GM12878 (cell line): Measurements from ENCODE around the gene SNRK. TPM values are rescaled to one million over a fixed set of nuclear protein-coding genes. Genes with fewer than 3 reads are reported as not detected.

Experiments used
- ATAC-seq: fragments of 200-7000 bp; cut with Tn5 transposase; 3 replicates; pipeline ENCODE4 v1.9.1; 2020; ENCODE audit warnings: mild to moderate bottlenecking, moderate library complexity
- BruUV-seq: library from RNA; stranded (reverse); fragments of 400-500 nt; replicated peaks from 2 replicates; lab custom pipeline; 2021; lab: Mats Ljungman, UMichigan
- CTCF ChIA-PET: fragments of 300-600 bp; sonication (Branson Sonifier 250); formaldehyde crosslinking; extraction: SDS; loops from one replicate; lab custom pipeline; 2021; ENCODE audit warnings: inconsistent platforms; lab: Yijun Ruan, JAX
- POLR2A ChIA-PET: fragments of 350-600 bp; formaldehyde crosslinking; extraction: SDS; loops from one replicate; lab custom pipeline; 2021; ENCODE audit warnings: inconsistent platforms; lab: Charles Lee
- RAD21 ChIA-PET: fragments of 300-600 bp; sonication (Branson Sonifier 250); formaldehyde crosslinking; loops from one replicate; lab custom pipeline; 2023; ENCODE audit warnings: antibody characterized with exemption; ENCODE audit not compliant: unreplicated experiment; lab: Charles Lee
- SMC1A ChIA-PET: fragments of 300-600 bp; sonication (Branson Sonifier 250); formaldehyde crosslinking; loops from one replicate; lab custom pipeline; 2023; ENCODE audit not compliant: unreplicated experiment, uncharacterized antibody; lab: Charles Lee
- DNase-seq: peaks from one replicate; pipeline ENCODE4 v3.0.0-alpha.2; 2011; ENCODE audit warnings: low read depth, low spot score
- FAIRE-seq: peaks from 3 replicates; lab custom pipeline; 2011; peaks lifted over from hg19 to GRCh38; lab: Jason Lieb, UNC
- H2AFZ ChIP-seq: 2 replicates; pipeline ENCODE4 v1.6.0; 2011; ENCODE audit warnings: low read depth, low read length, control low read depth; ENCODE audit not compliant: control insufficient read depth
- H3K27ac ChIP-seq: 2 replicates; pipeline ENCODE4 v1.5.1; 2011; ENCODE audit warnings: control low read depth; ENCODE audit not compliant: control insufficient read depth, insufficient read depth
- H3K27me3 ChIP-seq, 2 experiments: replicated peaks in 1 of 2; 2 replicates each; pipeline versions ENCODE4 v1.6.0 to v1.6.1; 2011; ENCODE audit warnings: low read length in 1 of 2; ENCODE audit not compliant: control insufficient read depth in 2 of 2, insufficient read depth in 2 of 2
- H3K36me3 ChIP-seq, 2 experiments: 2 replicates each; pipeline ENCODE4 v1.5.1; 2011; ENCODE audit warnings: low read length in 1 of 2; ENCODE audit not compliant: control insufficient read depth in 2 of 2, insufficient read depth in 2 of 2
- H3K4me1 ChIP-seq: 2 replicates; pipeline ENCODE4 v1.6.1; 2011; ENCODE audit warnings: mild to moderate bottlenecking, low read length, moderate library complexity, mixed read lengths; ENCODE audit not compliant: control insufficient read depth, insufficient read depth
- H3K4me2 ChIP-seq: 2 replicates; pipeline ENCODE4 v1.6.0; 2011; ENCODE audit warnings: control low read depth; ENCODE audit not compliant: control insufficient read depth, insufficient read depth
- H3K4me3 ChIP-seq: fragments of 200-600 bp; sonication (generic); 2 replicates; pipeline ENCODE4 v1.5.1; 2016
- H3K79me2 ChIP-seq: 2 replicates; pipeline ENCODE4 v1.6.0; 2011; ENCODE audit warnings: low read length; ENCODE audit not compliant: control insufficient read depth, insufficient read depth
- H3K9ac ChIP-seq: 2 replicates; pipeline ENCODE4 v1.8.0; 2011; ENCODE audit warnings: low read length, control low read depth, mixed read lengths; ENCODE audit not compliant: control insufficient read depth, insufficient read depth
- H3K9me3 ChIP-seq: replicated peaks from 3 replicates; pipeline ENCODE4 v1.5.1; 2011; ENCODE audit warnings: mild to moderate bottlenecking, low read length; ENCODE audit not compliant: control insufficient read depth, insufficient read depth
- H4K20me1 ChIP-seq: 2 replicates; pipeline ENCODE4 v1.6.0; 2011; ENCODE audit not compliant: control insufficient read depth, insufficient read depth
- BHLHE40 ChIP-seq, 2 experiments: fragments of 450-650 bp in 1 of 2; IDR thresholded peaks; 2 replicates each; pipeline ENCODE4 v1.6.1; 2011 to 2017; ENCODE audit warnings: low read depth in 2 of 2, borderline replicate concordance in 1 of 2, improper control_type of control experiment in 1 of 2, low read length in 1 of 2, mild to moderate bottlenecking in 1 of 2
- EED ChIP-seq: sonication (generic); IDR thresholded peaks from 2 replicates; pipeline ENCODE4 v1.6.1; 2016; ENCODE audit warnings: antibody characterized with exemption, low read depth
- IRF4 ChIP-seq: IDR thresholded peaks from 2 replicates; pipeline ENCODE4 v1.6.1; 2011; ENCODE audit warnings: low read depth, low read length
- MTA3 ChIP-seq: IDR thresholded peaks from 2 replicates; pipeline ENCODE4 v1.6.1; 2012; ENCODE audit warnings: low read length, inconsistent platforms, borderline replicate concordance
- NR2C1 ChIP-seq: fragments of 450-650 bp; IDR thresholded peaks from 2 replicates; pipeline ENCODE4 v1.6.1; 2017; ENCODE audit warnings: antibody characterized with exemption, mild to moderate bottlenecking, moderate library complexity
- SUZ12 ChIP-seq: fragments of 200-600 bp; sonication (generic); IDR thresholded peaks from one replicate; pipeline ENCODE4 v1.6.1; 2018; ENCODE audit warnings: antibody characterized with exemption, mild to moderate bottlenecking; ENCODE audit not compliant: unreplicated experiment
- ZNF384 ChIP-seq: IDR thresholded peaks from 2 replicates; pipeline ENCODE4 v1.6.1; 2012; ENCODE audit warnings: low read depth, mild to moderate bottlenecking, low read length, improper control_type of control experiment, borderline replicate concordance
- WGBS: methylation state at CpG from one replicate; pipeline ENCODE4 v1.1.6; 2016; ENCODE audit warnings: low lambda C conversion rate; ENCODE audit not compliant: insufficient replicate concordance, insufficient coverage; ENCODE audit errors: missing lambda C conversion rate; 5-methylcytosine and 5-hydroxymethylcytosine counted together
- in situ Hi-C: fragments of 300-500 bp; cut with MboI; formaldehyde crosslinking; loops from 9 replicates; pipeline ENCODE4 v1.14.3; 2018; ENCODE audit warnings: mixed read lengths
- intact Hi-C: fragments of 100-400 bp; cut with micrococcal nuclease; formaldehyde crosslinking; loops from one replicate; pipeline ENCODE4 v1.14.2; 2022; ENCODE audit not compliant: unreplicated experiment
- polyA plus RNA-seq, 11 experiments: library from polyadenylated mRNA; depleted of rRNA in 4 of 11; unstranded in 6 of 11; stranded (reverse) in 5 of 11; fragments of >200 nt; fragmentation: Nextera tagmentation in 4 of 11; fragmentation: Illumina TruSeq in 1 of 11; extraction: Ambion mirVana in 4 of 11; extraction: Trizol in 1 of 11; gene quantifications; 1 replicate in 1 of 11; 2 replicates in 10 of 11; pipeline versions ENCODE4 v1.2.1 to v1.2.3, GENCODE V29; 2011 to 2016; ENCODE audit warnings: inconsistent platforms in 2 of 11, missing spikeins in 2 of 11, low read depth in 1 of 11
- total RNA-seq, 4 experiments: library from RNA; depleted of rRNA in 3 of 4; stranded (reverse); fragments of >200 nt in 3 of 4; fragmentation: Illumina TruSeq in 1 of 4; extraction: Trizol in 1 of 4; gene quantifications; 2 replicates each; pipeline versions ENCODE4 v1.2.1 to v1.2.3, GENCODE V29; 2013 to 2021
- TF ChIP-seq, protein P1 (sequence below): fragments of 150-350 bp; IDR thresholded peaks from 2 replicates; pipeline ENCODE4 v1.6.1; 2014; ENCODE audit warnings: mild to moderate bottlenecking, low read depth, low read length
- TF ChIP-seq, protein P2 (sequence below): fragments of 450-650 bp; IDR thresholded peaks from 2 replicates; pipeline ENCODE4 v1.6.1; 2017; ENCODE audit warnings: mild to moderate bottlenecking, moderate library complexity
- TF ChIP-seq, protein P3 (sequence below): fragments of 450-650 bp; IDR thresholded peaks from 2 replicates; pipeline ENCODE4 v1.6.1; 2017; ENCODE audit warnings: antibody characterized with exemption, mild to moderate bottlenecking, moderate library complexity
- TF ChIP-seq, protein P4 (sequence below): IDR thresholded peaks from 2 replicates; pipeline ENCODE4 v1.6.1; 2011; ENCODE audit warnings: borderline replicate concordance, low read depth, mild to moderate bottlenecking, moderate library complexity, low read length; ENCODE audit not compliant: insufficient read depth, poor library complexity, severe bottlenecking

SNRK gene
- total and polyA plus RNA-seq, 10 of the 15 experiments (the other 5 are each of a cell fraction or from before 2014, with no cell fraction given), result 1.6 to 12.1 (median 7.6) TPM

DNA sequence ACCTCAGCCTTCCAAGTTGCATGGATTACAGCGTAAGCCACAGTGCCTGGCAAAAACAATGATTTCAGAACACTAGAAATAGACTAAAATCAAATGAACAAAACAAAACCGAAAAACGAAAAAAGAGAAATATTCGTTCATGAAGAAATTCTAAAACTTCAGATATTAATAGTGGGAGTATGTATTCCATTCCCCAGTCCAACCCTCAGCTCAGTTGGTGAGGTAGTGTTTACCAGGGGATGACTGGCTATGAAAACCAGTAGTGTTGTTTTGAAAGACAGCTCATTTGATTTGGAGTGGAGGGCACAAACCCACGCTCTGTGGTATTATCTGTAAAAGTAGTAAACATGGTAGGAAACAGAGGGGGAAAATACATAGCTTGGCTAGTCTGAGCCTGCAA is 6.8 kb upstream of the SNRK start:
- Histone ChIP-seq H3K79me2 (no peaks in the 10 kb centered on the region), H3K4me3 (no peak overlapping the region), H2AFZ (no peak overlapping the region), H3K4me2 (no peak overlapping the region), H3K27ac (no peak overlapping the region), H3K27me3 (peaks cover 0 to 2% of the 10 kb centered on the region in 2 experiments; a peak in 1 of 4 replicates), H3K9ac (no peak overlapping the region), H3K9me3 (no peaks in the 10 kb centered on the region; the same call in 2 of the 3 replicates), H3K4me1 (no peaks in the 10 kb centered on the region), H3K36me3 (no peaks in the 10 kb centered on the region), H4K20me1 (no peaks in the 10 kb centered on the region)
- RAD21 ChIA-PET, result no interaction called here
- CTCF ChIA-PET, result interaction anchor here (1.2 kb wide), 1 partner anchor 117 kb away, joined by 3 read pairs; no protein-coding TSS in a partner anchor
- FAIRE-seq (no peak), DNase-seq (no peak), ATAC-seq (no peak; the same call in 2 of the 3 replicates)
- in situ Hi-C loops, result no loop called here
- SMC1A ChIA-PET, result interaction anchor here (1.1 to 1.6 kb wide), 4 partner anchors 9 to 116 kb away, joined by 3 to 4 read pairs (median 3); no protein-coding TSS in a partner anchor
- intact Hi-C loops, result no loop called here
- POLR2A ChIA-PET, result no interaction called here
- WGBS, result 50% methylated on average over 5 of the region's 5 CpGs
- BruUV-seq, result no TSS peak
- TF ChIP-seq, protein P1, sequence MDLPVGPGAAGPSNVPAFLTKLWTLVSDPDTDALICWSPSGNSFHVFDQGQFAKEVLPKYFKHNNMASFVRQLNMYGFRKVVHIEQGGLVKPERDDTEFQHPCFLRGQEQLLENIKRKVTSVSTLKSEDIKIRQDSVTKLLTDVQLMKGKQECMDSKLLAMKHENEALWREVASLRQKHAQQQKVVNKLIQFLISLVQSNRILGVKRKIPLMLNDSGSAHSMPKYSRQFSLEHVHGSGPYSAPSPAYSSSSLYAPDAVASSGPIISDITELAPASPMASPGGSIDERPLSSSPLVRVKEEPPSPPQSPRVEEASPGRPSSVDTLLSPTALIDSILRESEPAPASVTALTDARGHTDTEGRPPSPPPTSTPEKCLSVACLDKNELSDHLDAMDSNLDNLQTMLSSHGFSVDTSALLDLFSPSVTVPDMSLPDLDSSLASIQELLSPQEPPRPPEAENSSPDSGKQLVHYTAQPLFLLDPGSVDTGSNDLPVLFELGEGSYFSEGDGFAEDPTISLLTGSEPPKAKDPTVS, result no peak
- TF ChIP-seq BHLHE40 (IDR thresholded peaks at IDR 0.05; ENCODE audit: borderline replicate concordance in 1 of 2, low read depth in 2 of 2, low read length in 1 of 2) (no peak), NR2C1 (no peak), EED (no peak), IRF4 (no peak), MTA3 (no peak), SUZ12 (no peak), ZNF384 (no peak)
- TF ChIP-seq, protein P2, sequence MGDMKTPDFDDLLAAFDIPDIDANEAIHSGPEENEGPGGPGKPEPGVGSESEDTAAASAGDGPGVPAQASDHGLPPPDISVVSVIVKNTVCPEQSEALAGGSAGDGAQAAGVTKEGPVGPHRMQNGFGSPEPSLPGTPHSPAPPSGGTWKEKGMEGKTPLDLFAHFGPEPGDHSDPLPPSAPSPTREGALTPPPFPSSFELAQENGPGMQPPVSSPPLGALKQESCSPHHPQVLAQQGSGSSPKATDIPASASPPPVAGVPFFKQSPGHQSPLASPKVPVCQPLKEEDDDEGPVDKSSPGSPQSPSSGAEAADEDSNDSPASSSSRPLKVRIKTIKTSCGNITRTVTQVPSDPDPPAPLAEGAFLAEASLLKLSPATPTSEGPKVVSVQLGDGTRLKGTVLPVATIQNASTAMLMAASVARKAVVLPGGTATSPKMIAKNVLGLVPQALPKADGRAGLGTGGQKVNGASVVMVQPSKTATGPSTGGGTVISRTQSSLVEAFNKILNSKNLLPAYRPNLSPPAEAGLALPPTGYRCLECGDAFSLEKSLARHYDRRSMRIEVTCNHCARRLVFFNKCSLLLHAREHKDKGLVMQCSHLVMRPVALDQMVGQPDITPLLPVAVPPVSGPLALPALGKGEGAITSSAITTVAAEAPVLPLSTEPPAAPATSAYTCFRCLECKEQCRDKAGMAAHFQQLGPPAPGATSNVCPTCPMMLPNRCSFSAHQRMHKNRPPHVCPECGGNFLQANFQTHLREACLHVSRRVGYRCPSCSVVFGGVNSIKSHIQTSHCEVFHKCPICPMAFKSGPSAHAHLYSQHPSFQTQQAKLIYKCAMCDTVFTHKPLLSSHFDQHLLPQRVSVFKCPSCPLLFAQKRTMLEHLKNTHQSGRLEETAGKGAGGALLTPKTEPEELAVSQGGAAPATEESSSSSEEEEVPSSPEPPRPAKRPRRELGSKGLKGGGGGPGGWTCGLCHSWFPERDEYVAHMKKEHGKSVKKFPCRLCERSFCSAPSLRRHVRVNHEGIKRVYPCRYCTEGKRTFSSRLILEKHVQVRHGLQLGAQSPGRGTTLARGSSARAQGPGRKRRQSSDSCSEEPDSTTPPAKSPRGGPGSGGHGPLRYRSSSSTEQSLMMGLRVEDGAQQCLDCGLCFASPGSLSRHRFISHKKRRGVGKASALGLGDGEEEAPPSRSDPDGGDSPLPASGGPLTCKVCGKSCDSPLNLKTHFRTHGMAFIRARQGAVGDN, result no peak
- TF ChIP-seq, protein P3, sequence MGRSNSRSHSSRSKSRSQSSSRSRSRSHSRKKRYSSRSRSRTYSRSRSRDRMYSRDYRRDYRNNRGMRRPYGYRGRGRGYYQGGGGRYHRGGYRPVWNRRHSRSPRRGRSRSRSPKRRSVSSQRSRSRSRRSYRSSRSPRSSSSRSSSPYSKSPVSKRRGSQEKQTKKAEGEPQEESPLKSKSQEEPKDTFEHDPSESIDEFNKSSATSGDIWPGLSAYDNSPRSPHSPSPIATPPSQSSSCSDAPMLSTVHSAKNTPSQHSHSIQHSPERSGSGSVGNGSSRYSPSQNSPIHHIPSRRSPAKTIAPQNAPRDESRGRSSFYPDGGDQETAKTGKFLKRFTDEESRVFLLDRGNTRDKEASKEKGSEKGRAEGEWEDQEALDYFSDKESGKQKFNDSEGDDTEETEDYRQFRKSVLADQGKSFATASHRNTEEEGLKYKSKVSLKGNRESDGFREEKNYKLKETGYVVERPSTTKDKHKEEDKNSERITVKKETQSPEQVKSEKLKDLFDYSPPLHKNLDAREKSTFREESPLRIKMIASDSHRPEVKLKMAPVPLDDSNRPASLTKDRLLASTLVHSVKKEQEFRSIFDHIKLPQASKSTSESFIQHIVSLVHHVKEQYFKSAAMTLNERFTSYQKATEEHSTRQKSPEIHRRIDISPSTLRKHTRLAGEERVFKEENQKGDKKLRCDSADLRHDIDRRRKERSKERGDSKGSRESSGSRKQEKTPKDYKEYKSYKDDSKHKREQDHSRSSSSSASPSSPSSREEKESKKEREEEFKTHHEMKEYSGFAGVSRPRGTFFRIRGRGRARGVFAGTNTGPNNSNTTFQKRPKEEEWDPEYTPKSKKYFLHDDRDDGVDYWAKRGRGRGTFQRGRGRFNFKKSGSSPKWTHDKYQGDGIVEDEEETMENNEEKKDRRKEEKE, result no peak
- TF ChIP-seq, protein P4, sequence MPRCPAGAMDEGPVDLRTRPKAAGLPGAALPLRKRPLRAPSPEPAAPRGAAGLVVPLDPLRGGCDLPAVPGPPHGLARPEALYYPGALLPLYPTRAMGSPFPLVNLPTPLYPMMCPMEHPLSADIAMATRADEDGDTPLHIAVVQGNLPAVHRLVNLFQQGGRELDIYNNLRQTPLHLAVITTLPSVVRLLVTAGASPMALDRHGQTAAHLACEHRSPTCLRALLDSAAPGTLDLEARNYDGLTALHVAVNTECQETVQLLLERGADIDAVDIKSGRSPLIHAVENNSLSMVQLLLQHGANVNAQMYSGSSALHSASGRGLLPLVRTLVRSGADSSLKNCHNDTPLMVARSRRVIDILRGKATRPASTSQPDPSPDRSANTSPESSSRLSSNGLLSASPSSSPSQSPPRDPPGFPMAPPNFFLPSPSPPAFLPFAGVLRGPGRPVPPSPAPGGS, result no peak
